HG02623 (cell line): Measurements from ENCODE around the gene KANK3.
"Not testable (repeated sequence)": the region's sequence is repeated elsewhere in the genome, so short reads cannot be mapped to it uniquely, and the experiment has no call there.

Experiments used
- ATAC-seq: cut with Tn5 transposase; IDR thresholded peaks from one replicate; pipeline ENCODE4 v1.9.1; 2021; ENCODE audit warnings: moderate library complexity; ENCODE audit not compliant: unreplicated experiment

Gene KANK3

GRCh38 chr19:8371011-8371804 is 28.1 kb upstream of the KANK3 start:
- ATAC-seq = no peak

DNA sequence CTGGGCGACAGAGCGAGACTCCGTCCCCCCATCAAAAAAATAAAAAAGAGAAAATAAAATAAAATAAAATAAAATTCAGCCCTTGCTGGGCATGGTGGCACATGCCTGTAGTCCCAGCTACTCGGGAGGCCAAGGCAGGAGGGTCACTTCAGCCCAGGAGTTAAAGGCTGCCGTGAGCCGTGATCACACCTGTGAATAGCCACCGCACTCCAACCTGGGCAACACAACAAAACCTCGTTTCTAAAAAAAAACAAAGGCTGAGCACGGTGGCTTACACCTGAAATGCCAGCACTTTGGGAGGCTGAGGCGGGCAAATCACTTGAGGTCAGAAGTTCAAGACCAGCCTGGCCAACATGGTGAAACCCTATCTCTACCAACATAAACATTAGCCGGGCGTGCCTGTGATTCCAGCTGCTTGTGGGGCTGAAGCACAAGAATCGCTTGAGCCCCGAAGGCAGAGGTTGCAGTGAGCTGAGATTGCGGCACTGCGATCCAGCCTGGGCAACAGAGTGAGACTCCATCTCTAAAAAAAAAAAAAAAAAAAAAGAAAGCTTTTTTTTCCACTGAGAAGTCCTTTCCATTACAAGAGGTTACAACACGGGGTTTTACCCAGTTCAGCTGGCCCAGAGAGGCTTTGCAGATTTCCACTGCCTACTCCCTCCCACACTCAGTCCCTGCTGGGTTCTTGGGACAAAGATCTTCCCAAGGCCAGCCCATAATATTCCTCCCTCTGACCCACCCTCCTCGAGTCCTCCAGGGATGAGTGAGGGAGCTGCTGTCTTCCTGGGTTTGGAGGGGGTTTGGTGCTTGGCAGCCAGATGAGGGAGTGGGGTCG is 27.3 kb upstream of the KANK3 start:
- ATAC-seq = no peak

GRCh38 chr19:8367327-8368001 is 24.4 kb upstream of the KANK3 start:
- ATAC-seq = no peak

- no peak for ATAC-seq
Measured at GRCh38 chr19:8366961-8367326, 23.9 kb upstream of the KANK3 start.

DNA sequence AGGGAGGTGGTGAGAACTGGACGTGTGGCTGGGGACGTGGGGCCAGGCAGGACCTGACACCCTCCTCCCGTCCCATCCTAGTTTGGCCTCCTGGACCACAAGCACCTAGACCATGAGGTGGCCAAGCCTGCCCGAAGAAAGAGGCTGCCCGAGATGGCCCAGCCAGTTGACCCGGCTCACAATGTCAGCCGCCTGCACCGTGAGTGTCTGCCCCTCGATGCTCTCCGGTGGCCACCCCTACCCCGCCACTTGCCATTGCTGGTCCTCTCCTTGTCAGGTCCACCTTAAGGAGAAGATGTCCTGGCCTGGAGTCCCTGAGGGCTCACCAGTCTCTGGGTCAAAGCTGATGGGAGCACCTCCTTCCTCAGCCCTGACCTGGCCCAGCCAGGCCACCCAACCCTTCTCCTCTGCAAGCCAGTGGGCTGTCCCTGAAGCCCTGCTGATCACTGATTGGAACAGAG is 23.1 kb upstream of the KANK3 start:
- no peak for ATAC-seq

DNA sequence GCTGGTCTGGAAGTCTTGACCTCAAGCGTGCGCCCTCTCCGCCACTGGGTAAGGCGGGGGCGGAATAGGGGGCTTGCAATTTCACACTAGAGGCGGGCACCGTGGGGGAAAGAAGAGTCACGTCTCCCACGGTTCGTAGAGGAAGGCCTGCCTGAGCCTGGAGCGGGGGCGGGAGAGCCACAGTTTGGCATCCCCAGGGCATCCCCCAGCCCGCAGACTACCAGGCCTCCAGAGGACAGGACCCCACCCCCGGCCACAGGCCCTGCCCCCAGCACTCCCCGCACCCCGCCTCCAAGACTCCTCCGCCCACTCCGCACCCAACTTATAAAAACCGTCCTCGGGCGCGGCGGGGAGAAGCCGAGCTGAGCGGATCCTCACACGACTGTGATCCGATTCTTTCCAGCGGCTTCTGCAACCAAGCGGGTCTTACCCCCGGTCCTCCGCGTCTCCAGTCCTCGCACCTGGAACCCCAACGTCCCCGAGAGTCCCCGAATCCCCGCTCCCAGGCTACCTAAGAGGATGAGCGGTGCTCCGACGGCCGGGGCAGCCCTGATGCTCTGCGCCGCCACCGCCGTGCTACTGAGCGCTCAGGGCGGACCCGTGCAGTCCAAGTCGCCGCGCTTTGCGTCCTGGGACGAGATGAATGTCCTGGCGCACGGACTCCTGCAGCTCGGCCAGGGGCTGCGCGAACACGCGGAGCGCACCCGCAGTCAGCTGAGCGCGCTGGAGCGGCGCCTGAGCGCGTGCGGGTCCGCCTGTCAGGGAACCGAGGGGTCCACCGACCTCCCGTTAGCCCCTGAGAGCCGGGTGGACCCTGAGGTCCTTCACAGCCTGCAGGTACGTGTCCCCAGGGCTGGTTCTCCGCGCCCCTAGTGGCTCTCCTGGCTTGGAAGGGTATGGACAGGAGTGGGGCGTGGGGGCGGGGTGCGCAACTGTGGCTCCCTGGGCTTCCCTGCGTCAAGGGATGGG is 21.0 kb upstream of the KANK3 start, which contains the start of gene ANGPTL4:
ANGPTL4 (plus strand) TSS at position 353 of the 969 bp plus-strand sequence; CDS start at position 520, 167 bp downstream.
- ATAC-seq = no peak

DNA sequence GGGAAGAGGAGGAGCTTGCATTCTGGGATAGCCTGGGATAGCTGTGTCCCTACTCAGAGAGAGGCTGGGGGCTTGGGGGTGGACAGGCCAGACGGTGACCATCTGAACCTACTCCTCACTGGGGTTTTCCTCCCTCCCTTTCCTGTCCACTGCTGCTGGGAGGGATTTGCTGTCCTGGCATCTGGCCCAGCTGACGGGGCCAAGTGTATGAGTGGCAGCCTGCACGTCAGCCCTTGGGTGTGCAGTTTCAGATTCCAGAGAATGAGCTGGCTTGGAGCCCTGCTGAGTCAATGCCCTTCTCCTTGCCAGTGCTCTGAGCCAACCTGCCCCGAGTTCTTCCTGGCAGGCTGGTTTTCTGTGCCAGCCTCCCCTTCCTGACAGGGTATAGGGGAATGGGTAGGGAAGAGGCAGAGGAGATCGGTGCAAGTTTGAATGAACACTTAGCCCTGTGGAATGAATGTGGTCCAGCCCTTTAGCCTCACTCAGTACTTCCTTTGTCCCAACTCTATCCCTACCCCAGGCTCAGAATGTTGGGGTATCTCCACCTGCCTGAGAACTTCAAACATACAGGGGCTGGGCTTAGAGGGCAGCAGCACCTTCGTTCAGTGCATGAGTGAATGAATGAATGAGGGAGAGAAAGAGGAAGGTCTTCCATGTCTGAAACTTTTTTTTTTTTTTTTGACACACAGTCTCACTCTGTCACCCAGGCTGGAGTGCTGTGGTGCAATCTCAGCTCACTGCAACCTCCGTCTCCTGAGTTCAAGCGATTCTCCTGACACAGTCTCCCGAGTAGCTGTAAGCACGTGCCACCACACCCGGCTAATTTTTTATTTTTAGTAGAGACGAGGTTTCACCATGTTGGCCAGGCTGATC is 19.1 kb upstream of the KANK3 start:
- ATAC-seq = no peak

DNA sequence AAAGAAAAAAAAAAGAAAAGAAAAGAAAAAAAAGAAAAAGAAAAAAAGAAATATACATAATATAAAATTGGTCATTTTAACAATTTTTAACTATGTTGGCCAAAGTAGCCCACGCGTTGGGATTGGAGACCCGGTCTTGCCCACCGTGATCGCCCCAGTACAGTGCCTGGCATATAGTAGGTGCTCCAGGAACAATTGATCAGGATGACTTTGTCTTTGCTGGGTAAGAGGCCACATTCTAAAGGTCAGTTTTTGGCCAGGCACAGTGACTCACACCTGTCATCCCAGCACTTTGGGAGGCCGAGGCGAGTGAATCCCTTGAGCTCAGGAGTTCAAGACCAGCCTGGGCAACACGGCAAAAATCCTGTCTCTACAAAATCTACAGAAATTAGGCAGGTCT is 17.1 kb upstream of the KANK3 start:
- no peak for ATAC-seq

DNA sequence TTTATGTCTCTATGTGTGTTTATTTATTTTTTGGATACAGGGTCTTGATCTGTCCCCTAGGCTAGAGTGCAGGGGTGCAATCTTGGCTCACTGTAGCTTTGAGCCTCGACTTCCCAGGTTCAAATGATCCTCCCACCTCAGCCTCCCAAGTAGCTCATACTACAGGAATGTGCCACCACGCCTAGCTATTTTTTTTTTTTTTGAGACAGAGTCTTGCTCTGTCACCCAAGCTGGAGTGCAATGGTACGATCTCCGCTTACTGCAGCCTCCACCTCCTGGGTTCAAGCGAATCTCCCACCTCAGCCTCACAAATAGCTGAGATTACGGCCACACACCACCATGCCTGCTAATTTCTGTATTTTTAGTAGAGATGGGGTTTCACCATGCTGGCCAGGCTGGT is 15.9 kb upstream of the KANK3 start:
- ATAC-seq = no peak

GRCh38 chr19:8357007-8357521 is 14.0 kb upstream of the KANK3 start:
- no peak for ATAC-seq

DNA sequence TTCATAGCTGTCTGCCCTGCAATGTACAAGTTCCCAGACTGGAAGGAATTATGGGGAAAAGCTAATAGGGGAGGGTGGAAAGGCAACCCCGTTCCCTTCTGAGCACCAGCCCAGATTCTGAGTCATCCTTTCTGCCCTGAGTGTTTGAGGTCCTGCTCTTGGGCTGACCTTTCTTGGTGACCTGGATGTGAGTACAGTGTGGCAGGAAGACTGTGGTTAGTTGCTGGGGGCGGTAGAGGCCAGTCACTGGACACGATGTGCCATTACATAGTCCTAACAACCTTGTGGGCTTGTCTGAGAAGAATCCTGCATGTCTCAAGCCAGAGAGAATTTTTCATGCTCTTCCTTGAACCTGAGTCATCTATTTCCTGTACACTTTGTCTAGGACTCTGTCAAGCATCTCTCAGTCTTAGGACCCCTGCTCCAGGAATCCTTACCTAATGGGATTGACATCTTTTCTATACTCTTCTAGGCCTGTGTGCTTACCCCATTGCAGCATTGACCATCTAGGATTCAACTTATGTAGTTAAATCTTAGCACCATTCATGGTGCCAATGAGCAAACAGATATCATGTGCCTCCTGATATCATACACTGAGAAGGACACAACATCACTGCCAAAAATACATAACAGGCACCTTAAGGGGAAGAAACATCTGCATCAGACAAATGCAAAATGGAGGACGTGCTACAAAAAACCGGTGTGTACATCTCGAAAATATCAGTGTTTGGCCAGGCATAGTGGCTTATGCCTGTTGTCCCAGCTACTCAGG is 12.8 kb upstream of the KANK3 start:
- no peak for ATAC-seq

- not testable (repeated sequence) for ATAC-seq
Measured at GRCh38 chr19:8352845-8353244, 9.8 kb upstream of the KANK3 start.

GRCh38 chr19:8352134-8352827 is 9.2 kb upstream of the KANK3 start:
- ATAC-seq = no peak

DNA sequence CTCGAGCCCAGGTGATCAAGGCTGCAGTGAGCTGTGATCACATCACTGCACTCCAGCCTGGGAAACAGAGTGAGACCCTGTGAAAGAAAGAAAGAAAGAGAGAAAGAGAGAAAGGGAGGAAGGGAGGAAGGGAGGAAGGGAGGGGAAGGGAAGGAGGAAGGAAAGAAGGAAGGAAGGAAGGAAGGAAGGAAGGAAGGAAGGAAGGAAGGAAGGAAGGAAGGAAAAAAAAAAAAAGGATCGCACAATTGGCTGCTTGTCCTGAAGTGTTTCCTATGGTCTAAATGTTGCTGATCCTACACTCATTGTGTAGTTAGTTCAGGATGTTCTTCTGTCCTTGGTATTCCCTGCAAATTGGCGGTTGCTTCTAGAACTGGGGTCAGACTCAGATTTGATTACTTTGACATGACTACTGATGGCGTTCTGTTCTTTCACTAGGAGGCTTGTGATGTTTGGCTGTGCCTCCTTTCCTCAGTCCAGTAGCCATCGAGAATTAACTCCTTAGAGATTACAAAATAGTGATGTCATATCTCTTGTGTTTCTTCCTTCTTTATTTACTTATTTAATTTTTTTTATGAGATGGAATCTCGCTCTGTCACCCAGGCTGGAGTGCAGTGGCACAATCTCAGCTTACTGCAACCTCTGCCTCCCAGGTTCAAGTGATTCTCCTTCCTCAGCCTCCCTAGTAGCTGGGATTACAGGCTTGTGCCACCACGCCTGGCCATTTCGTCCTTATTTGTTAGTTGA is 6.7 kb upstream of the KANK3 start:
- ATAC-seq = not testable (repeated sequence)

DNA sequence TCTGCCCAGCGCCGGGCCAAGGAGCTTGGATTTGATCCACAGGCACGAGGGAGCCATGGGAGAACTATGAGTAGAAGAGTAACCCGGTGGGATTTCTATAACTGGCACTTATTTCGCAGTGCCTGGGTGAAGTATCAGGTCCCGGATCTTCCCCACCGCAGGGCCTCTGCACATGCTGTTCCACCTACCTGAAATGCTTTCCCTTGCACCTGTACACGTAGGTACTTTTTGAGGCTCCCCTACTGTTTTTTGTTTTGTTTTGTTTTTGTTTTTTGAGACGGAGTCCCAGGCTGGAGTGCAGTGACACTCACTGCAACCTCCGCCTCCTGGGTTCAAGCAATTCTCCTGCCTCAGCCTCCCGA is 402 bp upstream of the KANK3 start:
- ATAC-seq = no peak

GRCh38 chr19:8342316-8342683 is 762 bp downstream of the KANK3 start:
- no peak for ATAC-seq

GRCh38 chr19:8341504-8341903 is 1.6 kb downstream of the KANK3 start:
- ATAC-seq = not testable (repeated sequence)
